ENCODE results near the gene MAPK4.
A peak's percentile ranks its signal among the peaks of the same experiment; 100 is the strongest.

Gene MAPK4

DNA sequence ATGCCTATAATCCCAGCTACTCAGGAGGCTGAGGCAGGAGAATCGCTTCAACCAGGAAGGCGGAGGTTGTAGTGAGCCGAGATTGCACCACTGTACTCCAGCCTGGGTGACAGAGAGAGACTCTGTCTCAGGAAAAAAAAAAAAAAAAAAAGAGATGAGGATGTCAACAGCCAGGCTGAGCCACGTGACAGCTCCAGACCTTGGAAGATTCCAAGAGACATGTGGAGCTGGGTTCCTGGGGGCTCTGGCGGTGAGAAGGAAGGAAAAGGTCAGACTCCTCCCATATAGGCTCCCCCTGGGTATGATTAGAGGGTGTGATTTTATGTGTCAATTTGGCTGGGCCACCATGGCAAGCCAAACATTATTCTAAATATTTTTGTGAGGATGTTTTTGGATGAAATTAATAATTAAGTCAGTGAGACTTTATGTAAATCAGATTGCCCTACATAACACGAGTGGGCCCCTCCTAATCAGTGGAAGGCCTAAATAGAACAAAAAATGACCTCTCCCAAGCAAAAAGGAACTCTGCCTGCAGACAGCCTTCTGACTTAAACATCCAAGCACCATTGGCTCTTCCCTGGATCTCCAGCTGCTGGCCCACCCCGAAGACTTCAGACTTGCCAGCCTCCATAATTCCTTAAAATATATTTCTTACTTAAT, 178.3 kb downstream of the MAPK4 start:
- peaks cover 32% of the 10 kb centered on the region for H3K4me1 Mint-ChIP-seq
- no peak for DNase-seq
- TF ChIP-seq, protein P1, sequence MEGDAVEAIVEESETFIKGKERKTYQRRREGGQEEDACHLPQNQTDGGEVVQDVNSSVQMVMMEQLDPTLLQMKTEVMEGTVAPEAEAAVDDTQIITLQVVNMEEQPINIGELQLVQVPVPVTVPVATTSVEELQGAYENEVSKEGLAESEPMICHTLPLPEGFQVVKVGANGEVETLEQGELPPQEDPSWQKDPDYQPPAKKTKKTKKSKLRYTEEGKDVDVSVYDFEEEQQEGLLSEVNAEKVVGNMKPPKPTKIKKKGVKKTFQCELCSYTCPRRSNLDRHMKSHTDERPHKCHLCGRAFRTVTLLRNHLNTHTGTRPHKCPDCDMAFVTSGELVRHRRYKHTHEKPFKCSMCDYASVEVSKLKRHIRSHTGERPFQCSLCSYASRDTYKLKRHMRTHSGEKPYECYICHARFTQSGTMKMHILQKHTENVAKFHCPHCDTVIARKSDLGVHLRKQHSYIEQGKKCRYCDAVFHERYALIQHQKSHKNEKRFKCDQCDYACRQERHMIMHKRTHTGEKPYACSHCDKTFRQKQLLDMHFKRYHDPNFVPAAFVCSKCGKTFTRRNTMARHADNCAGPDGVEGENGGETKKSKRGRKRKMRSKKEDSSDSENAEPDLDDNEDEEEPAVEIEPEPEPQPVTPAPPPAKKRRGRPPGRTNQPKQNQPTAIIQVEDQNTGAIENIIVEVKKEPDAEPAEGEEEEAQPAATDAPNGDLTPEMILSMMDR (IDR thresholded peaks at IDR 0.05): no peak

DNA sequence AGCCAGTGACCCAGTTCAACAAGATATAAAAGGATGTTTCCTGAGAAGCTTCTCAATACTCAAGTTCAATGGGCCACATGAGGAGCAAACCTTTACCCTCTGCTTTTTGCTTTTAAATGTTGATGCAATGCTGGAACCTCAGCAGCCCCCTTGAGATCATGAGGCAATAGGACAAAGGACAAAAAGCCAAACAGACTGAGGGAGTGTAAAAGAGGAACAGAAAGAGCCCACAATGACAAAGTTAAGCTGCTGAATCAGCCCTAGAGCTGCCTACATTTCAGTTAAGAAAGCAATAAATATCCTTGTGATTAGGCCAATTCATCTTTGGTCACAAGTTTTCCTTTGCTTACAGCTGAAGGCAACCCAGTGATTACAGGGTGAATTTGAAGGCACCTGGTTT, 183.1 kb downstream of the MAPK4 start:
- H3K27me3 Mint-ChIP-seq (ENCODE audit: low read depth, poor library complexity): no peaks in the 10 kb centered on the region
- peaks cover 16% of the 10 kb centered on the region for H3K9me3 Mint-ChIP-seq
- H3K36me3 Mint-ChIP-seq (ENCODE audit: low read depth): peaks cover 6% of the 10 kb centered on the region
- TF ChIP-seq, protein P1 (IDR thresholded peaks at IDR 0.05): no peak
- no peak overlapping the region for H3K27ac Mint-ChIP-seq
- DNase-seq: no peak
- no peak overlapping the region for H3K4me3 Mint-ChIP-seq
- H3K4me1 Mint-ChIP-seq: peaks cover 41% of the 10 kb centered on the region

More for the DNA sequence above, 178.3 kb downstream of the MAPK4 start:
- peaks cover under 1% of the 10 kb centered on the region for H3K9me3 Mint-ChIP-seq
- peaks cover 4% of the 10 kb centered on the region for H3K27me3 Mint-ChIP-seq (ENCODE audit: low read depth, poor library complexity)
- H3K4me3 Mint-ChIP-seq: no peak overlapping the region
- peak overlapping the region; percentile 69 for H3K27ac Mint-ChIP-seq
- H3K36me3 Mint-ChIP-seq (ENCODE audit: low read depth): no peaks in the 10 kb centered on the region

DNA sequence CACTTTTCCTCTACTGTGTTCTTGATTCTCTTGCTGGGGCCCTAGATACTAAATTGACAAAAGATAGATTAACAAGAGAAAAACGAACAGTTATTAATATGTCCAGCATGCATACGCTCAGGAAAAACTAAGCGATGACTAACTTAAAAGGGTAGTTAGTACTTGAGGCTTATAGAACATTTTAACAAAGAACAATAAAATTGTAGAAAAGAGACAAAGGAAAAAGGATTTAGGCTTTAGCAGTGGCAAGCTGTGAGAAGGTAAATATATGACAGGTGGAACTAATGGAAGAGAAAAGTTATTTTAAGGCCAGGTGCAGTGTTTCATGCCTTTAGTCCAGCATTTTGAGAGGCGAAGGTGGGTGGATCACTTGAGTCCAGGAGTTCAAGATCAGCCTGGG, 184.4 kb downstream of the MAPK4 start:
- no peak overlapping the region for H3K4me3 Mint-ChIP-seq
- peaks cover 16% of the 10 kb centered on the region for H3K9me3 Mint-ChIP-seq
- H3K27ac Mint-ChIP-seq: no peak overlapping the region
- TF ChIP-seq, protein P1 (IDR thresholded peaks at IDR 0.05): no peak
- peaks cover 6% of the 10 kb centered on the region for H3K36me3 Mint-ChIP-seq (ENCODE audit: low read depth)
- H3K27me3 Mint-ChIP-seq (ENCODE audit: low read depth, poor library complexity): no peaks in the 10 kb centered on the region
- H3K4me1 Mint-ChIP-seq: peaks cover 48% of the 10 kb centered on the region
- no peak for DNase-seq

DNA sequence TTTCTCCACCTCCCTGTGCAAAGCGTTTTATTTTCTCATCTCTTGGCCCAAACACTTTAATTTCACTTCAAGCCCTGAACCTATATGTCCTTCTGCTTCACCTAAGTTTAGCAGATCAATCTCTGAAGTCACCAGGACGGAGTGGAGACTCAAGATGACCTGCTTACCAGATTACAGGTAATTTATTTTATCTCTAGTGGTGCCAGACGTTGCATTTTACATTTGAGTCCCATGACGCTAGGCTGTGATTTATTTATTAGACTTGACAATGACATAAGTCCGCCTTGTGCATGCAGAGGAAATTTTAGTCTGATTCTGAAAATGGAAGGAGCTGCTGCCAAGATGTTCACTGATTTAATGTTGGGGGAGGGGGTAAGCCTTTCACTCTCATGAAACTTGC, 186.1 kb downstream of the MAPK4 start:
- Mint-ChIP-seq H3K36me3 (ENCODE audit: low read depth) (peaks cover 6% of the 10 kb centered on the region), H3K9me3 (peaks cover 16% of the 10 kb centered on the region), H3K27me3 (ENCODE audit: low read depth, poor library complexity) (no peaks in the 10 kb centered on the region), H3K4me1 (peaks cover 65% of the 10 kb centered on the region), H3K4me3 (no peak overlapping the region), H3K27ac (no peak overlapping the region)
- TF ChIP-seq, protein P1 (IDR thresholded peaks at IDR 0.05): no peak
- DNase-seq: no peak

DNA sequence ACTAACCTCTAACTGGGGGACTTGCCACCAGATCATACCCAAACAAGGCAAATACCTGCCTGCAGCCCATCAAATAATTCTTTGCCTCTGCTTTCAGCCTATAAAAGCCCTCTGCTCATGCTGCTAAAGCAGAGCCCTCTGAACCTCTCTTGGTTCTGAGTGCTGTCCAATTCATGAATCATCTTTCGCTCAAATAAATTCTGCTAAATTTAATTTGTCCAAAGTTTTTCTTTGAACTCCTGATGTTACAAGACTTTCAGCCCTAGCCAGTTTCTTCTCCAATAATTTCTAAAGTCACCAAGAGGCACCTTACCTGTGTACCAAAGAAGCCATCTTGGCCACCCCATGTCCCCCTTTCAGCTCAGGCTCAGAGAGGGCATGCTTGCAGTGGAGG, 188.0 kb downstream of the MAPK4 start:
- DNase-seq: no peak
- peaks cover 67% of the 10 kb centered on the region for H3K4me1 Mint-ChIP-seq
- peaks cover 16% of the 10 kb centered on the region for H3K9me3 Mint-ChIP-seq
- H3K27ac Mint-ChIP-seq: peak overlapping the region; percentile 96
- peaks cover 6% of the 10 kb centered on the region for H3K36me3 Mint-ChIP-seq (ENCODE audit: low read depth)
- H3K4me3 Mint-ChIP-seq: no peak overlapping the region
- no peaks in the 10 kb centered on the region for H3K27me3 Mint-ChIP-seq (ENCODE audit: low read depth, poor library complexity)
- TF ChIP-seq, protein P1 (IDR thresholded peaks at IDR 0.05): no peak
